Measurements from ENCODE around the gene CELF5.
"Not testable (repeated sequence)": the region's sequence is repeated elsewhere in the genome, so short reads cannot be mapped to it uniquely, and the experiment has no call there.

CELF5 gene

GRCh38 chr19:3322199-3322978 lies 97.9 kb downstream of the CELF5 start:
- no peak for DNase-seq (ENCODE audit: low read depth)

- no peak for DNase-seq (ENCODE audit: low read depth)
Measured at GRCh38 chr19:3323026-3323425, 98.6 kb downstream of the CELF5 start.

GRCh38 chr19:3323658-3324057 lies 99.2 kb downstream of the CELF5 start:
- DNase-seq (ENCODE audit: low read depth): no peak

- DNase-seq (ENCODE audit: low read depth): peak; percentile 50
Measured at GRCh38 chr19:3324405-3324856, 100.0 kb downstream of the CELF5 start.

GRCh38 chr19:3325451-3325850 lies 101.0 kb downstream of the CELF5 start:
- no peak for DNase-seq (ENCODE audit: low read depth)

GRCh38 chr19:3328743-3329142 lies 104.3 kb downstream of the CELF5 start:
- no peak for DNase-seq (ENCODE audit: low read depth)

- no peak for DNase-seq (ENCODE audit: low read depth)
Measured at GRCh38 chr19:3330047-3330446, 105.6 kb downstream of the CELF5 start.

GRCh38 chr19:3332232-3332631 lies 107.8 kb downstream of the CELF5 start:
- not testable (repeated sequence) for DNase-seq (ENCODE audit: low read depth)

GRCh38 chr19:3333020-3333583 lies 108.6 kb downstream of the CELF5 start:
- no peak for DNase-seq (ENCODE audit: low read depth)

GRCh38 chr19:3333662-3334061 lies 109.2 kb downstream of the CELF5 start:
- peak; percentile 72 for DNase-seq (ENCODE audit: low read depth)

GRCh38 chr19:3334749-3335430 lies 110.4 kb downstream of the CELF5 start:
- not testable (repeated sequence) for DNase-seq (ENCODE audit: low read depth)

GRCh38 chr19:3335431-3336350 lies 111.2 kb downstream of the CELF5 start:
- DNase-seq (ENCODE audit: low read depth): peak; percentile 81

GRCh38 chr19:3336351-3336679 lies 111.9 kb downstream of the CELF5 start:
- no peak for DNase-seq (ENCODE audit: low read depth)

GRCh38 chr19:3336680-3337523 lies 112.4 kb downstream of the CELF5 start:
- peak; percentile 73 for DNase-seq (ENCODE audit: low read depth)

- no peak for DNase-seq (ENCODE audit: low read depth)
Measured at GRCh38 chr19:3338541-3339181, 114.2 kb downstream of the CELF5 start.

GRCh38 chr19:3340340-3340739 lies 115.9 kb downstream of the CELF5 start:
- no peak for DNase-seq (ENCODE audit: low read depth)

- DNase-seq (ENCODE audit: low read depth): no peak
Measured at GRCh38 chr19:3342246-3342645, 117.8 kb downstream of the CELF5 start.

GRCh38 chr19:3342962-3343361 lies 118.5 kb downstream of the CELF5 start:
- DNase-seq (ENCODE audit: low read depth): not testable (repeated sequence)

GRCh38 chr19:3343619-3344502 lies 119.4 kb downstream of the CELF5 start:
- DNase-seq (ENCODE audit: low read depth): peak; percentile 92

Measured in EH (cell line).